Tibial nerve (tissue), 4 donors: ENCODE data around the gene TSR2. TPM values are rescaled to one million over a fixed set of nuclear protein-coding genes. Genes with fewer than 3 reads are reported as not detected.
"Not testable (repeated sequence)": the region's sequence is repeated elsewhere in the genome, so short reads cannot be mapped to it uniquely, and the experiment has no call there.

Experiments
- DNase-seq, 2 donors: peaks; one replicate each; pipeline ENCODE4 v3.0.0-alpha.2; 2019; ENCODE audit warnings: low spot score in 2 of 2
- H3K27ac ChIP-seq, 4 donors: fragments of 200-600 bp; sonication (generic) in 3 of 4; one replicate each; pipeline ENCODE4 v1.5.1; 2017 to 2019; ENCODE audit warnings: mild to moderate bottlenecking in 1 of 4
- H3K27me3 ChIP-seq, 2 donors: fragments of 200-600 bp; sonication (generic) in 1 of 2; one replicate each; pipeline versions ENCODE4 v1.5.1 to v1.6.0; 2017 to 2019
- H3K36me3 ChIP-seq, 3 donors: fragments of 200-600 bp; sonication (generic); one replicate each; pipeline ENCODE4 v1.5.1; 2018 to 2019
- H3K4me1 ChIP-seq, 4 donors: fragments of 200-600 bp; sonication (generic) in 3 of 4; one replicate each; pipeline ENCODE4 v1.5.1; 2017 to 2019
- H3K4me3 ChIP-seq, 4 donors: fragments of 200-600 bp; sonication (generic) in 3 of 4; one replicate each; pipeline ENCODE4 v1.5.1; 2017 to 2019; ENCODE audit warnings: mild to moderate bottlenecking in 1 of 4, moderate library complexity in 1 of 4
- H3K9me3 ChIP-seq, 4 donors: fragments of 200-600 bp; sonication (generic) in 3 of 4; one replicate each; pipeline ENCODE4 v1.5.1; 2017 to 2019
- CTCF ChIP-seq, 5 experiments: fragments of 200-600 bp in 3 of 5; fragments of 450-650 bp in 2 of 5; sonication (generic) in 3 of 5; IDR thresholded peaks; one replicate each; pipeline ENCODE4 v1.5.1; 2016 to 2019; ENCODE audit warnings: antibody characterized with exemption in 5 of 5, mild to moderate bottlenecking in 3 of 5, moderate library complexity in 2 of 5
- EP300 ChIP-seq, 2 donors: sonication (generic); formaldehyde crosslinking; IDR thresholded peaks; one replicate each; pipeline ENCODE4 v1.6.1; 2017; ENCODE audit warnings: antibody characterized with exemption in 2 of 2, mild to moderate bottlenecking in 1 of 2
- POLR2A ChIP-seq, 2 donors: fragments of 450-650 bp; IDR thresholded peaks; one replicate each; pipeline ENCODE4 v1.6.1; 2017; ENCODE audit warnings: antibody characterized with exemption in 2 of 2, mild to moderate bottlenecking in 2 of 2, moderate library complexity in 2 of 2
- WGBS, 2 donors: methylation state at CpG; one replicate each; pipeline ENCODE4 v1.1.5; 2018; 5-methylcytosine and 5-hydroxymethylcytosine counted together
- total RNA-seq, 4 donors: library from RNA; depleted of rRNA; stranded (reverse); fragments of >200 nt; gene quantifications; one replicate each; pipeline ENCODE4 v1.1.0, GENCODE V29; 2016

Gene TSR2
- total RNA-seq, 4 donors from 2014 or later: 24.0 to 40.8 (median 27.2) TPM

- Histone ChIP-seq H3K27ac (no peak overlapping the region), H3K27me3 (no peaks in the 10 kb centered on the region), H3K36me3 (no peaks in the 10 kb centered on the region), H3K4me3 (no peak overlapping the region), H3K9me3 (no peaks in the 10 kb centered on the region), H3K4me1 (peaks cover 0 to 35% (median 10%) of the 10 kb centered on the region in 4 donors)
- TF ChIP-seq CTCF (IDR thresholded peaks at IDR 0.05) (no peak), POLR2A (IDR thresholded peaks at IDR 0.05) (no peak), EP300 (IDR thresholded peaks at IDR 0.05) (no peak)
- WGBS, 2 donors: 40 to 46% methylated on average over 3 of the region's 3 CpGs
- DNase-seq: no peak
Observed at GRCh38 chrX:54484666-54485065, 44.5 kb downstream of the TSR2 start.

- H3K4me1 ChIP-seq: peaks cover 0 to 25% (median 0%) of the 10 kb centered on the region in 4 donors
- DNase-seq, H3K9me3 ChIP-seq, H3K27ac ChIP-seq, H3K27me3 ChIP-seq, H3K4me3 ChIP-seq, H3K36me3 ChIP-seq: not testable (repeated sequence)
- 94 to 99% methylated on average over 5 of the region's 5 CpGs for WGBS, 2 donors
Observed at GRCh38 chrX:54489819-54490218, 49.6 kb downstream of the TSR2 start.

- no peak for TF ChIP-seq EP300 (IDR thresholded peaks at IDR 0.05)
- TF ChIP-seq CTCF (IDR thresholded peaks at IDR 0.05): no peak
- TF ChIP-seq POLR2A (IDR thresholded peaks at IDR 0.05): no peak
- WGBS, 2 donors: 13 to 40% methylated on average over 6 of the region's 6 CpGs
- Histone ChIP-seq H3K4me1 (peaks cover 0 to 28% (median 0%) of the 10 kb centered on the region in 4 donors), H3K36me3 (no peaks in the 10 kb centered on the region), H3K27me3 (no peaks in the 10 kb centered on the region), H3K4me3 (no peak overlapping the region), H3K27ac (peak overlapping the region in 1 of 4 donors; percentile 43), H3K9me3 (no peaks in the 10 kb centered on the region)
- DNase-seq: no peak
Observed at GRCh38 chrX:54492340-54492739, 52.1 kb downstream of the TSR2 start.

- H3K27me3 ChIP-seq: peaks cover 0 to 2% of the 10 kb centered on the region in 2 donors
- H3K4me3 ChIP-seq: peak overlapping the region; percentile 42 to 70 (median 49)
- TF ChIP-seq CTCF (IDR thresholded peaks at IDR 0.05) (no peak), POLR2A (IDR thresholded peaks at IDR 0.05) (no peak), EP300 (IDR thresholded peaks at IDR 0.05) (no peak)
- H3K36me3 ChIP-seq: no peaks in the 10 kb centered on the region
- 22 to 43% methylated on average over 10 of the region's 10 CpGs for whole genome bisulfite sequencing, 2 donors
- no peaks in the 10 kb centered on the region for H3K9me3 ChIP-seq
- H3K4me1 ChIP-seq: peaks cover 0 to 28% (median 0%) of the 10 kb centered on the region in 4 donors
- no peak for DNase-seq
- H3K27ac ChIP-seq: peak overlapping the region; percentile 44 to 87 (median 68)
Observed at GRCh38 chrX:54494166-54494988, 54.2 kb downstream of the TSR2 start.

Other genes with a start within 250 kb of the TSR2 start
- 1 to 10 TPM; 1.8 to 2.2 (median 2.0) TPM for gene WNK3, start 82.4 kb upstream of the TSR2 start, total RNA-seq
- 1 to 10 TPM; 4.2 to 9.3 (median 5.4) TPM for gene FGD1, start 55.8 kb downstream of the TSR2 start, total RNA-seq
- gene GNL3L, start 89.8 kb downstream of the TSR2 start, total RNA-seq: 10 to 100 TPM; 23.2 to 45.9 (median 27.1) TPM